Activated CD8-positive, alpha-beta memory T cell treated with anti-CD3 and anti-CD28 coated beads, Interleukin-2, amount 50 U/mL, for 48 hours (primary cell): ENCODE measurements around the gene C18orf63.
"Not testable (repeated sequence)": the region's sequence is repeated elsewhere in the genome, so short reads cannot be mapped to it uniquely, and the experiment has no call there.

Experiments used
- DNase-seq: peaks from one replicate; pipeline ENCODE4 v3.0.0-alpha.2; 2020

The C18orf63 gene

DNA sequence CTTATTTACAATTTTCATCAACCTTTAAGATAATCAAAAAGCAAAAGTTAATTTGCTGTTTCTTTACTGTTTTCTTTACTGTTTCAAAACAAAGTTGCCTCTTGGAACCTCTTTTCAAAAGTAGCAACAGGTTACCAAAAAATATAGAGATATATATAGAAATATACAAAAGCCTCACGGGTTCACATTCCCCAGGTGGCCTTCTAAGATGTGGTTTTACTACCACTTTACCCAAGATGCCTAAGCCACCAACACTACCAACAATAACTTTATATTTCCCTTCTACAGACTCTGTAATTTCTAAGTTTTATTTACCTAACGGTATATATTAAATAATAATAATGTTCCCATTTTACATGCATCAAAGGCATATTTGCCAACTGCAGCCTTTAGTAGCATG is 28.8 kb upstream of the C18orf63 start:
- no peak for DNase-seq

DNA sequence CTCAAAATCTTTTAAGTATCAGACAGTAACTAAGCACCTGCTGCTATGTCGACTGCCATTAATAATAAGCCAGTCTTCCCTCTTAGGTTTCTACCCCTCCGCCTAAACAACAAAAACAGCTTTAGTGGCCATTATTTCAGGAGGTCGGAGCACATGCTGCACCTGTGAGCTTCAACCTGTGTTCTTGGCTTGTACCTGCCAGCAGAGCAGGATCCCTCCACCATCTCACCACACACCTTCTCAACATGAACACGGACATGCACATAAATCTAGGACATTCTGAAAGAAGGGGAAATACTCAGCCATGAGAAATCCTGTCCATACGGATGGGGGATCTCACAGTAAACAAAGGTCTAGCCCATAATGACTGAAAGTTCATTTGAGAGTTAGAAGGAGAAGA is 27.6 kb upstream of the C18orf63 start:
- no peak for DNase-seq

DNA sequence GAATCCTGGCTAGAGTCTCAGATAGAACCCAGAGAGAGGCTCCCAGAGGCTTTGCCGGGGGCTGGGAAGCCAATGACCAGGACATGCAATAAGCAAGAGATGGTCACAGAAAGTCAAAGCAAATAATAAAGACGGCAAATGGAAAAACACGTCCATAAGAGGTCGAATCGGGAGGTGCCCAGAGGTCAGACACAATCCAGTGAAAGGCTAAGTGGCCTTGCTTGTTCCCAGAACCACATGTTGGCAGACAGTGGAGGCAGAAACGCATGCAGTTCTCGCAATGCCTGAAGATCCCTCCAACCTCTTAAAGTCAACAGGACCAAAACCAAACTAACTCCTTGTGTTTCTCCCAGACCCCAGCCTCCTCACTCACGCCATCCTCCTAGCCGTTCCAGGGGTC is 26.9 kb upstream of the C18orf63 start:
- no peak for DNase-seq

DNA sequence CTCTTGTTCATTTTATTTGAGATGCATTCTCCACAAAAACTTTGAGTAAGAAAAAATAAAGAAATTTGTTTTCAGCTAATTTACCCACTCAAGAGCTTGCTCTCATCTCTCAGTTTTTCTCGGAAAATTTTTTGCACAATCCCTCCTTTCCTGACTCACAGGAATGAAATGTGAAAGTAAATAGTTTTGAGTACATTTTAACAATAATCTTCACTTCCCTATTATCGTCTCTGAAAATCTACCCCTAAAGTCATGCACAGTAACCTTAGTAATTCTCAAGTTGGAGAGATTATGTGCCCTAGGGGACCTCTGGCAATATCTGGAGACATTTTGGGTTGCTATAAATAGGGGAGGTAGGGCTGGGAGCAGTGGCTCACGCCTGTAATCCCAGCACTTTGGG is 26.5 kb upstream of the C18orf63 start:
- no peak for DNase-seq

DNA sequence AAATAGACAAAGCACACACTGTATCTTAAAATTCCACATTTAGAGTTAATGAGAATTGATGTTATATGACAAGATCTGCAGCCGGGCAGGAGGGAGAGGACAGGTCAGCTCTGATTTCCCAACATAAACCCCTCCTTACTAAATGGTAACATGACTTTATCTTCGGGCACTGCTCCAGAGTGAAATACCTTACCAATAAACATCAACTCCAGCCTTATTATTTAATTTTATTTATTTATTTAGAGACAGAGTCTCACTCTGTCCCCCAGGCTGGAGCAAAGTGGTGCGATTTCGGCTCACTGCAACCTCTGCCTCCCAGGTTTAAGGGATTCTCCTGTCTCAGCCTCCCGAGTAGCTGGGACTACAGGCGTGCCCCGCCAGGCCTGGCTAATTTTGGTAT is 25.6 kb upstream of the C18orf63 start:
- no peak for DNase-seq

DNA sequence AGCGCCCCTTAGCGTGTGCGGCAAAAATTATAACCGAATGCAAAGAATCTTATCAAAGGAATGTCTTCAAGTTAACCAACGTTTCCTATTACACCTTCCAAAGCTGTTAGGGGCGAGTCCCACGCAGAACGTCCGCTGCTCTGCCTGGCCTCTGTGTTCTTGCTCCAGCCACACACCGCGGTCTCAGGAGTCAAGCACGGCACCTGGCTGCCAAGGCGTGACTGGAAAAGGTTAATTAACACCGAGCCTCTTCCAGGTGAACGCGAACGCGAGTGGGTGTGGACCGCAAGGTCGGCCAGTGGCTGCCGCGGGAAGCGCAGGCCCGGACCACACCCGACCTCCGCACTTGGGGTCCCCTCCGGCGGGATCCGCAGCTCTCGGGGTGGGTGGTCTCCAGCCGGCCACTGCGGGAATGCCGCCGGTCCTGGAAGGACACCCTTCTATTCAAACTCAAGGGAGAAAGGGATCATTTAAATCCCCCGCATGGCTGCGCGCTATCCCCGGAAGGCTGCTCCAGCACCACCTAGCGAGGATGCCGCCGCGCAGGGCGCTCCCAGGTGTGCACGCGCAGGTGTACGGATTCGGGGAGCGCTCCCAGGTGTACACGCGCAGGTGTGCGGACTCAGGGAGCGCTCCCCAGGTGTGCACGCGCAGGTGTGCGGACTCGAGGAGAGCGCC is 24.7 kb upstream of the C18orf63 start:
- DNase-seq: no peak

DNA sequence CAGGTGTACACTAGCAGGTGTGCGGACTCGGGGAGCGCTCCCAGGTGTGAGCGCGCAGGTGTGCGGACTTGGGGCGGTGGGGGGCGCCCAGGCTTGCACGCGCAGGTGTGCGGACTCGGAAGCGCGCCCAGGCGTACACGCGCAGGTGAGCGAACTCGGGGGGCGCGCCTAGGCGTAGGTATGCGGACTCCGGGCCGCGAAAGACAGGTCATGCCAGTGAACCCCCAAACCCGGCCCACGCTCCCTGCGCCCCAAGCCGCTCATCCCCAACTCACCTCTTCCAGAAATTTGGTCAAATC is 24.2 kb upstream of the C18orf63 start:
- DNase-seq: no peak

DNA sequence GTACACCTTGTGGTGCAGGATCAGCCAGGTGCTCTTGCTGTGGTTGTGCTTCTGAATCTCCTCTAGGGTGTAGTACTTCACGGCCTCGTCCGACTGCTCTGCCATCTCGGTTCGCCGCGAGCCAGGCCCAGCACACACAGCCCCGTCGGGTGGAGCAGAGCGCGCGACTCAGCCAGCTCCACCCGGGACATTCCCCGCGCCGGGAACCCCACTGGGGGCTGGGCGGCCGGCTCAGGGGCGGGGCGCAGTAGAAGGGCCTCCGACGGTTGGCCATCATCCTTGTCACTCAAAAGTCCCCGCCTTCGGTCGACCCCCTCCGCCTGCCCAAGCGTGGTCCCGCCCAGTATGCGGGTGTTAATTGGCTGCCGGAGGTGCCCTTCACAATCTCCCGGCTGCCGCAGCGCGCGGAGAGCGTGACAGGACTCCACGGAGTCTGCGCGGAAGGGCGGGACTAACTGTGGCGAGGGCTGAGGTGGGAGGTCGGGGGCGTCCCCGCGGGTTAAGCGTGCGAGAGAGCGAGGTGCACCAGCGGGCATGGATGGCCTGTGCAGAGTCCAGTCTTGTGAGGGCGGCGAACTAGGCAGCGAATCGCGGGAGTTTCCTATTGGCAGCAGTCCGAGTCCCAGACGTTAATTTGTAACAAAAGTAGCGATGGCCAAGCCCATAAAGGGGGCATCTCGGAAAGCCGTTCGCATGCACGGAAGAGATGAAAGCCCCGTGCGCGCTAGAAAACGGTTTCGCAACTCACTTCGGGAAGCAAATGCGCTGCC is 23.7 kb upstream of the C18orf63 start, which contains the start of gene CYB5A:
Gene CYB5A (minus strand): TSS at position 193 of the 770 bp plus-strand sequence. CDS start 88 bp downstream, at position 105.
- peak; percentile 98 for DNase-seq

DNA sequence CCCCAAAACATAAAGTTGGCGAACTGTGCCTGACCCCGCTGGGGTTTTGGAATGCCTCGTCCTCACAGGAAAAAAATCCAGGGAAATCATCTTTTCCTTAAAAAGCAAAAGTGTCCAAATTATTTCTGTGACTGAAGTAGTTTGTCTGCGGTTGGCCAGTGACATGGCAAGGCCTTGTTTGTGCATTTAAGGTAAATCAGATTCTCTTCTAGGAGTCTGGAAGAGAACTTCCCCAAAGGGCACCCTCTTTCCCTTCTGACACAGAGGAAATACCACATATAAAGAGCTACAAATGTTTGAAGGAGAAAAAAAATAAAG is 23.1 kb upstream of the C18orf63 start:
- no peak for DNase-seq

DNA sequence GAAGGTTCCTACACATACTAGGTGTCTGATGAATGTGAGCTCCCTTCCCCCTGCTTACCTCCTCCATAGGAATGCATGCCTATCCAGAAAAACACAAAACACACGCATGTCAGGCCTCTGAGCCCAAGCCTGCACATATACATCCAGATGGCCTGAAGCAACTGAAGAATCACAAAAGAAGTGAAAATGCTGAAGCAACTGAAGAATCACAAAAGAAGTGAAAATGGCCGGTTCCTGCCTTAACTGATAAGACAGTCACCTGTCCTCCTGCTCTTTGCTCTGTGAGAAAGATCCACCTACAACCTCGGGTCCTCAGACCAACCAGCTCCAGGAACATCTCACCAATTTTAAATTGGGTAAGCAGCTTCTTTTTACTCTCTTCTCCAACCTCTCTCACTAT is 22.7 kb upstream of the C18orf63 start:
- DNase-seq: not testable (repeated sequence)

DNA sequence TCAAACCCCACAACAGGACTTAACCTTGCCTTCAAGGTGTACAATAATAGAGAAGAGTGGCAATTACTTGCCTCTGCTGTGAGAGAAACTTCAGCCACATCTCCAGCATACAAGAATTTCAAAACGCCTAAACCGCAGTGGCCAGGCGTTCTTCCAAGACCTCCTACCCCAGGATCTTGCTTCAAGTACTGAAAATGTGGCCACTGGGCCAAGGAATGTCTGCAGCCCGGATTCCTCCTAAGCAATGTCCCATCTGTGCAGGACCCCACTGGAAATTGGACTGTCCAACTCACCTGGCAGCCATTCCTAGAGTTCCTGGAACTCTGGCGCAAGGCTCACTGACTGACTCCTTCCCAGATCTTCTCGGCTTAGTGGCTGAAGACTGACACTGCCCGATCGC is 21.1 kb upstream of the C18orf63 start:
- DNase-seq: no peak

DNA sequence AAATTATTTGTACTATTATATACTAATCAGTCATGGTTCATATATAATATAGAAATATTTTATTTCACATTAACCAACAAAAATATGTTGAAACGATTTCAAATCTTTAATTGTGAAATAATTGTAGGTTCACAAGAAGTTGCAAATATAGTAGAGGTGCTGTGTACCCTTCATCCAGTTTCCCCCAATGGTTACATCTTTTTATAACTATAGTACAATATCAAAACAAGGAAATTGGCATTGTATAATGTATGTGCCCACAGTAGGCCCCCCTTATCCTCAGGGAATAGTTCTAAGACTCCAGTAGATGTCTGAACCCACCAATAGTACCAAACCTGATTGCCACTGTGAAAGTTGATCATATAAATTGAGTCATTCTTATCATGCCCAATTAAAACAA is 16.5 kb upstream of the C18orf63 start:
- DNase-seq: no peak

DNA sequence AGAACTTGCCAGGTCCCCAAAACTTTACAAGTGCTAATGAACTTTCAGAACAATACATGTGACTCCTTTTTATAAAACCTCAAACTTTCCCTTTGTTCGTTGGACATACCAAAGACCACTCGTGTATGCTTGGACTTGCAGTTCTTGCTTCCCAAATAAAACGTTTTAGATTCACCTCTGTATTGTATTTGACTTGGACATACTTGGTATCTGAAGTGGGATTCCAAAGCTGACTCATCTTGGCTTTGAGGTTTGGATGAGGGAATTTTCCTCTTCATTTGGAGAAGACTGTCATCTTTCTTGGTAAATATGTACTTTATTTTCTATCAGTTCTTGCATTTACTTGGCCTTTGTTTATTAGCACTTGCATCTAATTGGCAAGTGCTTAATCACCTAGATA is 15.9 kb upstream of the C18orf63 start:
- no peak for DNase-seq

DNA sequence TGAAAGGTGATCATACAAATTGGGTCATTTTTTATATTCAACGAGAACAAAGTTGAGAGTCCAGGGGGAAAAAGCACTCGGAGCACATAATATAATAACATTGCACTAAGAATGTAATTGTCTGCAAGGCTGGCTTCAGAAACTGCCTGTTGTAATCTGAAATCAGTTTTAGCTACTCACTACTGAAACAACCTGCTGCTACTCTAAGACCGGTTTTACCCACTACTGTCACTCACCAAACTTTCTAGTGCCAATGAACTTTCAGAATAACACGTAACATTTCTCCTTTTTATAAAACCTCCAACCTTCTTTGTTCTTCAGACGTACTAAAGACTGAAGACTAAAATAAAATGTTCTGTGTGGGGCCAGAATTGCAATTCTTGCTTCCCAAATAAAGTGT is 12.3 kb upstream of the C18orf63 start:
- DNase-seq: no peak

DNA sequence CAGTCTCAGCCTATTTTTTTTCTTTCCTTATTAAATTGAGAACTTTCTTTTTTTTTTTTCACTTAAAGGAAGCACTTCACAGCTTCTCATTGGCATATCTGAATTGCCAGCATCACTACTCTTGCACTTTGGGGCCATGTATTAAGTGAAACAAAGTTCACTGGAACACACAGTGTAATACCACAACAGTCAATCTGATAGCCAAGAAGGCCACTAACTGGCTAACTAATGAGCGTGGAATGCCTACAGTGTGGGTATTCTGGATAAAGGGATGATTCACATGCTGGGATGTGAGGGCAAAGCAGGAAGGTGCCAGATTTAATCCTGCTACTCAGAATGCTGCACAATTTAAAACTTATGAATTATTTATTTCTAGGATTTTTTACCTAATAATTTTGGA is 11.7 kb upstream of the C18orf63 start:
- no peak for DNase-seq

DNA sequence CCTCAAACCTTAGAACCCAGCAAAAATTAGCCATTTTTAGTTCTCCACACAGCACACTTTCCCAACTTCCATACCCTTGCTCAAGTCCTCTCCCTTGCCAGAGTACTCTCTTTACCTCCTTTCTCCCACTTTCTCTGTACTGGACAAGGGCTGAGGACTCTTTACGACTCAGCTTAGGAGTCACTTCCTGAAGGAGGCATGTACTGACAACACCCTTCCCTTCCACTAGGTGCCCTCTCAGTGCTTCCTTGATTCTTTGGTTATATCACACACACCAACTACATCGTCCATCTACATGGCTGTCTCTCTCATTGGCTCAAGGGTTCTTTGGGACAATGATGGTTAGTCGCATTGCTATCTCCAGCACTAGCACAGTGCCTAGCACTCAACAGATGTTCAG is 5.2 kb upstream of the C18orf63 start:
- DNase-seq: no peak

DNA sequence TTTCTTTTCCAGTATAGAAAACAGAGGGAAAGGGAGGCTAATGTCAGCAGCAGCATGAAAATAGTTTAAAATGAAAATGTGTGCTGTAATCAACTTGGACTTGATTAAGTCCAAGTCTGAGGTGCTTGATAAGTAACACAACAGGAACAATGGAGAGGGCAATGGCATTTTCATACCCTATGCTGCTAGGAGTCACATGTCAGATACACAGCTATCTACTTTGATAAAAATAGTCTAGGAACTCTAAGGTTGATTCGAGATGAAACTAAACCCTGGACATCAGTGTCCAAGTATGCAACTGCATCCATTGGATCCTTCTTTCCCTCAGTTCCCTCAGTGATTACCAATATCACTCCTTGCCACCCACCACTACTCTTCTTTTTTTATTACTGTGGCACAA is 4.6 kb upstream of the C18orf63 start:
- no peak for DNase-seq

DNA sequence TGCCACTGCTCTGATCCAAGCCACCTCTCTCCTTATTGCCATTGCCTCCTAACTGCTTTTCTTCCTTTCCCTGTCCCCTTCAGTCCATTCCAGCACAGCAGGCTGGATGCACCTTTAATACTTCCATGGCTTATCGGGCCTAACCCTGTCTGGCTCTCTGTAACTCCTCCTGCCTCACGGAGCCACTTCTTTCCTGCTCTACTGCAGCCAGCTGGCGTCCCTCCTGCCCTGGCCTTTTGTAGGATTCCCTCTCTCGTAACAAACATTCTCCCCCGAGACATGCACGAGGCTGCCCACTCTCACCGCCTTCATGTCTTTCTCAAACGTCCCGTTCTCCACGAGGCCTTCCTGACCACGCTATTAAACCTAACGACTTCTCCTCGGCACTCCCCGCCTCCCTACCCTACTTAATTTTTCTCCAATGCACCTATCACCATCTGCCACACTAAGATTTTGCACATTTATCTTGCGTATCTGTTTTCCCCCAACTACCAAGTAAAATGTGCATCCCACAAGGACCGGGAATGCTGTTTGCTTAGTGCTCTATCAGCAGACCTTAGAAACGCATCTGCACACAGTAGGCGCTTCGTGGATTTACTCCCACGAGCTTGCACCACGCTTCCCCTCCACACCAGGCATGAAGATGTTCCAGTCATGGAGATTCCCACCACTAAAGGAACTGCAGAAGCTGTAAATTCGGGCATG is 728 bp upstream of the C18orf63 start:
- DNase-seq: no peak

DNA sequence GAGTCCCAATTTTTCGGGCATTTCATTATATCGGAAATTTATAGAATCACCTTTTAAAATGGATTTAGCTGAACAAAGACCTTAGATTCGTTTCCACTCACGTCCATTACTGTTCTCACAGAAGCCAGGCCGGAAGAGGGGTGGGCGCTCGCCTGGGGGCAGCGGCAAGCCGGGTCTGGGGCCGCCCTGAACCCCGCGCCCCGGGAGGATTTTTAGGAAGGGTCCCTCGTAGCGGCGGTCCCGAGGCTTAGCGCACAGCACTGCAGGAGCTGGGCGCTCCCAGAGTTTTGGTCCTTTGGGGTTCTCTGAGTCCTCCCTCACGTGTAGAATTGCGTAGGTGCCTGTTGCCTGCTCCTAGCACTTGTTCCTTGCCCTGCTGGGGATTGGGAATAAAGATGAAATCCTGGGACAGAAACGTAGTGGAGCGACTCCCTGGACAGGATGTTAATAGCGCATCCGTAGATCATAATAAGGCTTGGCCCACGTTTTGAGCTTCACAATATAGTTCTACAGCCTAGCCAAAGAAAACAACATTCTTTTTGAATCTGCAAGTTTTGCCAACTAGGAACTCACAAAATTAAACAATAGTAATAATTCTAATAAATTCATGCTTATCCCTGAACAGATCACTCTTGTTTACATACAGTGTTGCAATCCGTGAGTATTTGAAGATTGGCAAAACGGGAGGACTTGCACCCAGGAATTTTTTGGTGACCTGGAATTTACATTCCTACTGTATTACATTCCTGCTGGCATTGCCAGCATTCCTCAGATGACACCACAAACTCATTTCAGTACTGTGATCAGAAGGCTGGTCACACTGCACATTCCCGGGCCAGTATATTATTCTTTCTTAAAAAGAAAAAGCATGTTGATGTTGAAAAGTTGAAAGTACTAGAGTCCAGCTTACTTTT is 875 bp downstream of the C18orf63 start:
- DNase-seq: no peak

DNA sequence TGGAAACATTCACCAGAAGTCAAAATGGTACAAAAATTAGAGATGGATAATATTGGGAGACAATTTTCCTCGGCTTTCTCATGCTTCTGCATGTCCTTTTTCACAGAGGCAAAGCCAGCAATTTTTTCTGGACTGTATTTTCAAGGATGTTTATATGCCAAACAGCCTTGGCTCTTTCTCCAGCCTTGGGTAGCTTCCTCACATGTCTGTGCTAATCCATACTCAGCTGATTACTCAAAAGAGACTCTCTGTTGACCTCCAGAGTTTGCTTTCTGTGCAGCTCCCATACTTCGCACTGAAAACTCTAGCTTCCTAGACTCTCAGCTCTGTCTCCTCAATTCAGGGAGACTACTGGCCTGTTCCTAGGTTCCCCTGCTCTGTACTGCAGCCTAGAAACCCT is 10.6 kb downstream of the C18orf63 start:
- no peak for DNase-seq

DNA sequence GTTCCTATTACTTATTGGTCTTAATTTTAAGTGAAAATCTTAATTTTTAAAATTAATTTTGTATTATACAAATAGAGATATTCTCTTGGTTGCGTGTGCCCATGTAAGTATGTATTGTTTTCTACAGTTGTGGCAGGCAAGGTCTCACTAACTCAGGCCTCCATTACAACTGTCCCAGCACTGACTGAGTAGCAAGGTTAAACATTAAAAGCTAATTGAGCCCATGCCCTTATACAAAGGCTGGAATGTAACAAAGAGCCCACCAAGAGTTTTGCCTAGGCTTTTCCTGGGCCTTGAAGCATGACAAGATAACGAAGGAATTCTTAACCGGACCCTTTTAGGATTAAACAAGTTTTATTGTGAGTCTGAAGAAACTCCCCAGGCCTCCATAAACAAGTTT is 11.2 kb downstream of the C18orf63 start:
- DNase-seq: not testable (repeated sequence)

DNA sequence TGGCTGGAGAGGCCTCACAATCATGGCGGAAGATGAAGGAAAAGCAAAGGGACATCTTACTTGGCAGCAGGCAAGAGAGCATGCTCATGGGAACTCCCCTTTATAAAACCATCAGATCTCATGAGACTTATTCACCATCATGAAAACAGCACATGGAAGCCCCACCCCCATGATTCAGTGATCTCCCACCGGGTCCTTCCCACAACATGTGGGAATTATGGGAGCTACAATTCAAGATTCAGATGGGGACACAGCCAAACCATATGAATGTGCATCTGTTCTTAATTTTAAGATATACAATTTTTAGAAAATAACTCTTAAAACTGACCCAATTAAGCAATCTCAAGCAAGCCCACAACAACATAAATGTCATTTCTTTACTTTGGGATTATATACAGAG is 12.6 kb downstream of the C18orf63 start:
- DNase-seq: no peak

DNA sequence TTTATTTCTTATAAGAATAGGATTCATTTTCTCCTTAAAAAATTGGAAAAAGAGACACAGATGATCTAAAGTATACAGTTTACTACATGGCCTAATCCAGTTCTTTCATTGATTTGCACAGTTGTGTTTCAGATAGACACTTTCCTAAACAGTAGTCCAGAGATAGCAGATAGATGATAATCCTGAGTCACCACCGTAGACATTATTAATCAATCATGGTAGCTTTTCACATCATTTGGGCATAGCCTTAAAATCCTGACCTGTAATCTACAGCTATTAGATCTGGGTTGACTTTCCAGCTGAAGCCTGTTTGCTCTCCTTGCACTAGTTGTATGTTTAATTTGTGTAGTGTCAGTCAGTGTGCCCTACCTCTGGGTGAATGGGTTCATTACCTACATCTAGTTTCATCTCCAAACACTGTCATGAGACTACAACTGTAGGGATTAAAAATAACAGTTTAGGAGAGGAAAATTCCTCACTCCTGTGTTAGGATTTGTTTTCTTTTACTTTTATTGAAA is 14.1 kb downstream of the C18orf63 start:
- no peak for DNase-seq
